ENCODE measurements around the gene NMB. TPM values are rescaled to one million over a fixed set of nuclear protein-coding genes. Genes with fewer than 3 reads are reported as not detected.

NMB gene
- total and polyA plus RNA-seq, 2 donors from 2014 or later: 11.8 to 19.7 TPM

DNA sequence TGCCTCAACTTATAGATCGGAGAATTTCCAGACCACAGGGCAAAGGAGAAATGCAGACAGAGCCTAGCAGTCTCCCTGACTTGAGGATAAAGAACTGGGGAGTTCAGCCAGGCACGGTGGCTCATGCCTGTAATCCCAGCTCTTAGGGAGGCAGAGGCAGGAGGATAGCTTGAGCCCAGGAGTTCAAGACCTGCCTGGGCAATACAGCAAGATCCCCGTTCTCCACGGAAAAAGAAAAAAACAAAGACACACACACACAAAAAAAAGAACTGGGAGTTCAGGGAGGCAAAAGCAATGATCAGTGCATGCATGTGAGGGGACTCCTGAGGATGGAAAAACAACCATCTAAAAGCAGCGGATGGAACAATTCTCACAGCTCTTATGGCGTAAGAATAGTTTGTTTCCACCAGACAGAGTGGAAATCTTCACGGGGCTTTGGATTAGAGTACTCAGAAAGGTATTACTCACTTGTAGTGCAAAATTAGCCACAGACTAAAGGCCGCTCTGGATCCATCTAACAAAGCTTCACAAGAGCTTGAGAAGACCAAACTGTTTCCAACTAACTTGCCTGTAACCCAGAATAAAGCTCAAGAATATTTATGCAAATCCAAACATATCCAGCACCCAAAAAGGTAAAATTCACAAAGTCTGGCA lies 41.7 kb upstream of the NMB start:
- Histone ChIP-seq H3K4me1 (ENCODE audit: control insufficient read depth in 2 of 3, insufficient read depth in 2 of 3, low read depth in 1 of 3, low read length in 3 of 3) (peaks cover 0 to 10% (median 10%) of the 10 kb centered on the region in 3 donors), H3K4me3 (ENCODE audit: low read length in 3 of 3) (no peak overlapping the region), H3K9me3 (ENCODE audit: control insufficient read depth in 2 of 3, insufficient read depth in 1 of 3, low read length in 3 of 3) (no peaks in the 10 kb centered on the region), H3K27me3 (ENCODE audit: control insufficient read depth, insufficient read depth, low read length) (no peaks in the 10 kb centered on the region), H3K9ac (ENCODE audit: low read length in 3 of 3) (no peak overlapping the region), H3K36me3 (ENCODE audit: control insufficient read depth in 2 of 3, insufficient read depth in 3 of 3, low read length in 3 of 3) (no peaks in the 10 kb centered on the region), H3K27ac (ENCODE audit: low read depth in 2 of 2, low read length in 2 of 2) (no peak overlapping the region)
- no peak for DNase-seq
- TF ChIP-seq, protein P1, sequence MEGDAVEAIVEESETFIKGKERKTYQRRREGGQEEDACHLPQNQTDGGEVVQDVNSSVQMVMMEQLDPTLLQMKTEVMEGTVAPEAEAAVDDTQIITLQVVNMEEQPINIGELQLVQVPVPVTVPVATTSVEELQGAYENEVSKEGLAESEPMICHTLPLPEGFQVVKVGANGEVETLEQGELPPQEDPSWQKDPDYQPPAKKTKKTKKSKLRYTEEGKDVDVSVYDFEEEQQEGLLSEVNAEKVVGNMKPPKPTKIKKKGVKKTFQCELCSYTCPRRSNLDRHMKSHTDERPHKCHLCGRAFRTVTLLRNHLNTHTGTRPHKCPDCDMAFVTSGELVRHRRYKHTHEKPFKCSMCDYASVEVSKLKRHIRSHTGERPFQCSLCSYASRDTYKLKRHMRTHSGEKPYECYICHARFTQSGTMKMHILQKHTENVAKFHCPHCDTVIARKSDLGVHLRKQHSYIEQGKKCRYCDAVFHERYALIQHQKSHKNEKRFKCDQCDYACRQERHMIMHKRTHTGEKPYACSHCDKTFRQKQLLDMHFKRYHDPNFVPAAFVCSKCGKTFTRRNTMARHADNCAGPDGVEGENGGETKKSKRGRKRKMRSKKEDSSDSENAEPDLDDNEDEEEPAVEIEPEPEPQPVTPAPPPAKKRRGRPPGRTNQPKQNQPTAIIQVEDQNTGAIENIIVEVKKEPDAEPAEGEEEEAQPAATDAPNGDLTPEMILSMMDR (IDR thresholded peaks at IDR 0.05; ENCODE audit: borderline replicate concordance, extremely low read depth, insufficient read depth): no peak
- intact Hi-C loops (cut with DNase I): no loop called here
- no peak for FAIRE-seq

DNA sequence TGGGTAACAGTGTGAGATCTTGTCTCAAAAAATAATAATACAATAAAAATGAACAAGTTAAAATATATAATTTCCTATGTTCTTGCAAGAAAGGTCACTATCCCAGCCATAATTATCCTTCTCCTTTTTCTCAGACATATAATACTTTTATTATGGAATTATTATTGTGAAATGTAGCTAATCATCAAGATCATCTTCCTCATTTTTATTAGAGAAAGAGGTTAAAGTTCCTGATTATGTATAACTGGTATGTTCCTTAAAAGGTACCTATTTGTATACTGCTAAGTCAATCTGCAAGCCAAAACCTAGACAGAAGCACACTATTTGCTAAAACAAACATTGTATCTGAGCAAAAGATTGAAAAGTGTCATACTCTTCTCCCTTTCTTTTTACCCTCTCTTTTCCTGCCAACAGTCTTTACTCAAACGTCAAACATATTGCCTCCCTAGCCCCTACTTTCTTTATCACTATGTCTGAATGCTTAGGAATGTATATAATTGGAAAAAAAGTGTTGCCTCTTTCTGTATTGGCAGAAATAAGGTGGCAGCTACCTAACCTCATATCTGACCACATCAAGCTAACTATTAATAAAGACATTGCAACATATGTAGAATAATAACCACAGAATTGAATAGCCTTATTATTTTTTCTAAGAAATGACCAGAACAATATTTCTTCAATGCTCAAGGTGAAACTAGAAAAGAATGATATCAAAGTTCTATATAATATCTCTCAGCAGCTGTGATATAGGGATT lies 39.4 kb upstream of the NMB start:
- Histone ChIP-seq H3K9me3 (ENCODE audit: control insufficient read depth in 2 of 3, insufficient read depth in 1 of 3, low read length in 3 of 3) (no peaks in the 10 kb centered on the region), H3K4me1 (ENCODE audit: control insufficient read depth in 2 of 3, insufficient read depth in 2 of 3, low read depth in 1 of 3, low read length in 3 of 3) (no peaks in the 10 kb centered on the region), H3K9ac (ENCODE audit: low read length in 3 of 3) (no peak overlapping the region), H3K4me3 (ENCODE audit: low read length in 3 of 3) (no peak overlapping the region), H3K36me3 (ENCODE audit: control insufficient read depth in 2 of 3, insufficient read depth in 3 of 3, low read length in 3 of 3) (no peaks in the 10 kb centered on the region), H3K27me3 (ENCODE audit: control insufficient read depth, insufficient read depth, low read length) (no peaks in the 10 kb centered on the region), H3K27ac (ENCODE audit: low read depth in 2 of 2, low read length in 2 of 2) (no peak overlapping the region)
- FAIRE-seq (no peak), DNase-seq (no peak)
- intact Hi-C loops (cut with DNase I): no loop called here
- TF ChIP-seq, protein P1 (IDR thresholded peaks at IDR 0.05; ENCODE audit: borderline replicate concordance, extremely low read depth, insufficient read depth): no peak

DNA sequence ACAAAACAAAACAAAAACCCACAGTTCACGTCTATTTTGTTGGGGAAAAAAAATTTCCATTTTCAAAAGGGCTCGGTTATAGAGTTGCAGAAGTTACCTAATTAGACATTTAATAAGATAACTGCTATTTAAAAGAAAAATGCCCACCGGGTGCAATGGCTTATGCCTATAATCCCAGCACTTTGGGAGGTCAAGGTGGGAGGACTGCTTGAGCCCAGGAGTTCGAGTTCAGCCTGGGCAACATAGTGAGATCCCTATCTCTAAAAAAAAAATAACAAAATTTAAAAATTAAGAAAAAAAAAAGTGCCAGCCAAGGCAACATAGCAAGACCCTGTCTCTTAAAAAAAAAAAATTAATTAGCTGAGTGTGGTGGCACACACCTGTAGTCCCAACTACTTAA lies 38.8 kb upstream of the NMB start:
- Histone ChIP-seq H3K27me3 (ENCODE audit: control insufficient read depth, insufficient read depth, low read length) (no peaks in the 10 kb centered on the region), H3K9ac (ENCODE audit: low read length in 3 of 3) (no peak overlapping the region), H3K4me3 (ENCODE audit: low read length in 3 of 3) (no peak overlapping the region), H3K9me3 (ENCODE audit: control insufficient read depth in 2 of 3, insufficient read depth in 1 of 3, low read length in 3 of 3) (no peaks in the 10 kb centered on the region), H3K4me1 (ENCODE audit: control insufficient read depth in 2 of 3, insufficient read depth in 2 of 3, low read depth in 1 of 3, low read length in 3 of 3) (no peaks in the 10 kb centered on the region), H3K27ac (ENCODE audit: low read depth in 2 of 2, low read length in 2 of 2) (no peak overlapping the region), H3K36me3 (ENCODE audit: control insufficient read depth in 2 of 3, insufficient read depth in 3 of 3, low read length in 3 of 3) (no peaks in the 10 kb centered on the region)
- intact Hi-C loops (cut with DNase I): no loop called here
- TF ChIP-seq, protein P1 (IDR thresholded peaks at IDR 0.05; ENCODE audit: borderline replicate concordance, extremely low read depth, insufficient read depth): no peak
- no peak for DNase-seq
- FAIRE-seq: no peak

Measured in kidney (tissue), 14 donors.